Ectodermal cell (in vitro differentiated cells): ENCODE results near the gene ATP2B3.
A peak's percentile ranks its signal among the peaks of the same experiment; 100 is the strongest.
"Not testable (repeated sequence)": the region's sequence is repeated elsewhere in the genome, so short reads cannot be mapped to it uniquely, and the experiment has no call there.

Experiments
- H3K27ac ChIP-seq: 2 replicates; pipeline ENCODE4 v1.7.0; 2013; ENCODE audit warnings: mild to moderate bottlenecking, low read depth, low read length; ENCODE audit not compliant: insufficient read depth, poor library complexity, severe bottlenecking
- H3K27me3 ChIP-seq: 2 replicates; pipeline ENCODE4 v1.7.0; 2013; ENCODE audit warnings: mild to moderate bottlenecking, low read length; ENCODE audit not compliant: insufficient read depth, control insufficient read depth, poor library complexity, severe bottlenecking
- H3K36me3 ChIP-seq: one replicate; pipeline ENCODE4 v1.7.0; 2013; ENCODE audit warnings: low read length; ENCODE audit not compliant: control insufficient read depth, insufficient read depth
- H3K4me1 ChIP-seq: one replicate; pipeline ENCODE4 v1.7.0; 2013; ENCODE audit warnings: low read length; ENCODE audit not compliant: control insufficient read depth, insufficient read depth
- H3K4me3 ChIP-seq: 2 replicates; pipeline ENCODE4 v1.7.0; 2013; ENCODE audit warnings: low read depth, low read length, control low read depth; ENCODE audit not compliant: insufficient read depth
- H3K9me3 ChIP-seq: 2 replicates; pipeline ENCODE4 v1.7.0; 2013; ENCODE audit warnings: mild to moderate bottlenecking, low read length, moderate library complexity; ENCODE audit not compliant: control insufficient read depth
- WGBS, 2 experiments: methylation state at CpG; one replicate each; pipeline ENCODE4 v1.1.7; 2013; ENCODE audit warnings: missing lambda C conversion rate in 2 of 2; 5-methylcytosine and 5-hydroxymethylcytosine counted together

Gene ATP2B3

DNA sequence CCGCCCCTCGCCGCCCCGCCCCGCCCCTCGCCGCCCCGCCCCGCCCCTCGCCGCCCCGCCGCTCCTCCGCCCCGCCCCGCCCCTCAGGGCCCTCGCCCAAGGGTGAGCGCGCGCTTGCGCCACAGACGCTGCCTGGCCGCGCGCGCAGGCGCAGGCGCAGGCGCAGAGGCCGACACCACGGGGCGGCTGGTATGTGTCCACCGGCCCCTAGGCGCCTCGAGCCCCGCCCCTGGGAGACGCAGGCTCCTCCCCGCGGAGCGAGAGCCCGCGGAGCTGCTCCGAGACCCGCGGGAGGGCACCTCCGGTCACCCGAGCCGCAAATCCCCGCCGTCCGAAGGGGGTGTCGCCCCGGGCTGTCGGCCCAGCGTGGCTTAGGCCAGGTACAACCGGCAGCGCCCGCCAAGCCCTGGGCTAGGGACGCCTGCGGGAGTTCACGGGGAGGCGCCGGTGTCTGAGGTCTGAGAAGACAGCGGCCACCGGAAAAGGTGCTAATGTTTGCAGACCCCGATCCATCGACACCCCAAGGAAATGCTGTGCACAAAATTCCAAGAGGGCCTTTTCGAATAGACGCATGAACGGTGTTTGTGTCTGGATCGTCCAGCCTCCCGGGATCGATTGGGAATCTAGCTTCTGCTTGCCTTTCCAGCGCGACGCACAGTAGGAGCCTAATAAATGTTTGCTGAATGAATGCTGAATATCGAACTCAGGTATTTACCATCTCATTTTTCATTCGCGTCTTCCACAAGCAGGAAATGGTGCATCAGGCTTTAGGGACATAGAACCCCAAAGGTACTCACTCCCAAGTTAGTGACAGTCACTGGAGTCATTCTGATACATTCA, 82.0 kb downstream of the ATP2B3 start:
- no peak overlapping the region for H3K27ac ChIP-seq
- WGBS, 2 experiments = 1% methylated on average over 61 to 79 of the region's 79 CpGs

DNA sequence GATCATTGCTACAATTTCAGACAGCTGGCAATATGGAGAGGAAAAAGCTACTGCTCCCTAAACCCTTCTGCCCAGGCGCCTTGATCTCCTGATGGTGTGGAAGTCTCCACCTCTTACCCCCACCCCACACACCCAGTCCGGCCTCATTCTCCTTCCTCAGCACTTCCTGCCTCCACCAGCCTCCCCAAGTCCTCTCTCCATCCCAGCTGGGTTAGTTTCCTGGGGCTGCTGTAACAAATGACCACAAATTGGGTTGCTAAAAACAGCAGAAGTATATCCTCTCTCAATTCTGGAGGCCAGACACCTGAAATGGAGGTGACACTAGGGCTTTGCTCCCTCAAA, 82.6 kb downstream of the ATP2B3 start:
- peak overlapping the region; percentile 64 for H3K4me3 ChIP-seq
- H3K27me3 ChIP-seq = no peaks in the 10 kb centered on the region
- no peaks in the 10 kb centered on the region for H3K36me3 ChIP-seq
- no peaks in the 10 kb centered on the region for H3K4me1 ChIP-seq
- no peaks in the 10 kb centered on the region for H3K9me3 ChIP-seq
- H3K27ac ChIP-seq = no peak overlapping the region
- WGBS, 2 experiments = 19 to 23% methylated on average over 2 of the region's 2 CpGs

More for the DNA sequence above, 82.0 kb downstream of the ATP2B3 start:
- H3K27me3 ChIP-seq = no peaks in the 10 kb centered on the region
- peak overlapping the region; percentile 64 for H3K4me3 ChIP-seq
- H3K36me3 ChIP-seq = no peaks in the 10 kb centered on the region
- H3K9me3 ChIP-seq = no peaks in the 10 kb centered on the region
- no peaks in the 10 kb centered on the region for H3K4me1 ChIP-seq

DNA sequence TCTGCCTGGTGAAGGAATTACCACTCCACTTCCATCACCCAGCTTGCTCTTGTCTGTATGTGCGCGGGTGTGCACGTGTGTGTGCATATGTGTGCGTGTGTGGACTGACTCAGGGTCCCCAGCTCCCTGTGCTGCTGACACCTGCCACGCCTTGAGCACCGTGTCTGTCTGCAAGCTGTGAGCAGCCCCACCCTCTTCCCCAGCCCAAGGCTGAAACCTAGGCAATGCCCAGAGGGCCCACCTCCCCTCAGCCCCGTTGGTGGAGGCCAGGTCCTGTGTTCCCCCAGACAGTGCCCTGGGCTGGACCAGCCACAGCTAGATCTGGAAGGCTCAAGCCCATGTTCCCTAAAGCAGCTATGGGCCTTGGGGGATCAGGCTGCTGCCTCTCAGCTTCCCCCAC, 83.5 kb downstream of the ATP2B3 start:
- Histone ChIP-seq H3K27ac (no peak overlapping the region), H3K4me1 (no peaks in the 10 kb centered on the region), H3K36me3 (no peaks in the 10 kb centered on the region), H3K9me3 (no peaks in the 10 kb centered on the region), H3K4me3 (no peak overlapping the region), H3K27me3 (no peaks in the 10 kb centered on the region)
- 93 to 96% methylated on average over 7 of the region's 7 CpGs for WGBS, 2 experiments

DNA sequence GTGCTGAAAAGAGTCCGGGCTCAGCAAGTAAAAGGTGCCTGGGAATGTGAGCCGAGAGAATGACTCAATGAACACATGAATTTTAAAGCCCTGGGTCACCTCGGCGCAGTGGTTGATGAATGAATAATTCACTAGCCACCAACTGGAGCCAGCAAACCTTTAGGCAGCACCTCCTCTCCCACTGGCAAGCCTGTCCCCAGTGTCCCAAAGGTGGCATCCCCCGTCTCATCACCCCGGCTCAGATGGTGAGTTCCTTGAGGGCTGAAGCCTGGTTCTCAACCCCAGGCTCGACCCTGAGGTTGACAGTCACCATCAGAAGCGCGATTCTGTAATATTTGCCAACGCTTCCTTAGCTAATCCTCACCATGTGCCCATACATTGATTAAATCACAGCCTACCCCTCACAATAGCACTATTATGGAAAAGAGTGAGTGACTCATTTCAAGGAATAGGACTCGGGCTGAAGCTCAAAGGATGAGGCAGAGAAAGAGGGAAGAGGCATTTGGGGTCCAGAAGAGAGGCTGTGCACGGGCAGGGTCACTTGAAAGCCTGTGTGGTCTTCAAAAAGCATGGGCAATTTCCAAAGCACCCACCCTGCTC, 84.2 kb downstream of the ATP2B3 start:
- Histone ChIP-seq H3K4me1 (no peaks in the 10 kb centered on the region), H3K9me3 (no peaks in the 10 kb centered on the region), H3K27me3 (no peaks in the 10 kb centered on the region), H3K4me3 (no peak overlapping the region), H3K27ac (no peak overlapping the region), H3K36me3 (no peaks in the 10 kb centered on the region)
- 91 to 95% methylated on average over 11 to 12 of the region's 12 CpGs for WGBS, 2 experiments

DNA sequence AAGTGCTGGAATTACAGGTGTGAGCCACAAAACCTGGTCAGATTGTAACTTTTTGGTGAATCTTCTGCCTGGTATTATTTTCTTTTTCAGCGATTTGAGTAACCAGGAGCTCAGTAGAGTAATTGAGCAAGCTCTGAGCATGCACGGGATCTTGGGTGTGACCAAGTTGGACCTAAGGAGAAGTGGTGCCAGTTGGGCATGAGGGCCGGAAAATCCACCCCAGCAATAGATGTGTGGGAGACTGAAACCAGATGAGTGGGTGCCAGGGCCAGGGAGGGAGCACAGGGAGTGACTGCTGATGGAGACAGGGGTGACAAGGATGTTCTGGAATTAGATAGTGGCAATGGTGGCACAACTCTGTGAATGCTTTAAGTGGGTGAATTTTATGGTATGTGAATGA, 85.2 kb downstream of the ATP2B3 start:
- WGBS, 2 experiments = 90 to 93% methylated on average over 3 of the region's 3 CpGs

DNA sequence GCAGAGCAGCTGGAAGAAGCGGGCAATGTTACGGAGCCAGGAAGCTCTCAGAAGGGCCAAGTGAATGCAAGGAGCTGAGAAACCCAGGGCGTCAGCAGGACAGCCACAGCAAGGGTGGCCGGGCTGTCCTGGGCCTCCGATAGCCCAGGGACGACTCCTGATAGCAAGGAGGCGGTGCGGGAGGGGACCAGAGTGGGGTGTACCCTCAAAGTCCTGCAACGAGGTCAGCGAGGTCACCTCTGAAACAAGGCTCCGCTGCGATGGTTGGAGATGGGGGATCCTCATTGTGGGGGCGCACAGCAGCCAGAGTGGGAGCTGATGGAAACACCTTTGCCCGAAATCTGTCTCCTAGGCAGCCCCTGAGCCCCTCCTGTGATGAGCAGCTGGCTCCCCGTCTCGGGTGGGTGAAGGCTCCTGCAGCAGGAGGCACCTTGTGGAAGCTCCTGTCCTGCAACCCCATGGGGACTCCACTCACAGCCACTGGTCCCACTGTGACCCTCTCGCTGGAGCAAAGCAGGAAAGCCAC, 85.8 kb downstream of the ATP2B3 start:
- Histone ChIP-seq H3K4me3 (no peak overlapping the region), H3K27ac (no peak overlapping the region), H3K4me1 (no peaks in the 10 kb centered on the region)

More for the DNA sequence above, 85.2 kb downstream of the ATP2B3 start:
- no peak overlapping the region for H3K4me3 ChIP-seq
- H3K27ac ChIP-seq = no peak overlapping the region
- no peaks in the 10 kb centered on the region for H3K4me1 ChIP-seq
- H3K36me3 ChIP-seq = no peaks in the 10 kb centered on the region
- no peaks in the 10 kb centered on the region for H3K27me3 ChIP-seq
- H3K9me3 ChIP-seq = no peaks in the 10 kb centered on the region

DNA sequence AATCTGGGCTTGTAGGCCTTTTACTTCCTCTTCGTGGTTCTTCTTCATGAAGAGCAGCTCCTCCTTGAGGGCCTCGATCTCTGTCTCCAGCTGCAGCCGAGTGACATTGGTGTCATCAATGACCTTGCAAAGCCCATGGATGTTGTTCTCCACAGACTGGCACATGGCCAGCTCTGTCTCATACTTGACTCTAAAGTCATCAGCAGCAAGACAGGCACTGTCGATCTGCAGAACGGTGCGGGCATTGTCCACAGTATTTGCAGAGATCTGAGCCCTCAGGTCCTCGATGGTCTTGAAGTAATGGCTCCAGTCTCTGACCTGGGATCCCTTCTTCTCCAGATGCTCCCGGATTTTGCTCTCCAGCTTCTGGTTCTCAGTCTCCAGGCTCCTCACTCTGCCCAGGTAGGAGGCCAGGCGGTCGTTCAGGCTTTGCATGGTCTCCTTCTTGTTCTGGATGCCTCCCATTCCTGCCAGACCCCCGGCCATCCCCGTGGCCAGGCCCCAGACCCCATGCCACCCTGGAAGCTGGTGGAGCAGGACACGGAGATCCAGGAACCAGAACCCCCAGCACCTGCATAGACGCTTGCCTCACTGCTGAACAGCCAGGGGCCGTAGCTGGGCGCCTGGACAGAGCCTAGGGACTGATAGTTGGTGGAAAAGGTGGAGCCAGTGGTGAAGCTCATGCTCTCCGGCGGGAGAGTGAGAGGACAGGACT, 87.4 kb downstream of the ATP2B3 start:
- WGBS, 2 experiments = 92 to 93% methylated on average over 16 of the region's 18 CpGs
- H3K27ac ChIP-seq, H3K4me1 ChIP-seq, H3K9me3 ChIP-seq, H3K36me3 ChIP-seq, H3K4me3 ChIP-seq: not testable (repeated sequence)
- peaks cover 14% of the 10 kb centered on the region for H3K27me3 ChIP-seq

More for the DNA sequence above, 85.8 kb downstream of the ATP2B3 start:
- Histone ChIP-seq H3K9me3 (no peaks in the 10 kb centered on the region), H3K27me3 (no peaks in the 10 kb centered on the region), H3K36me3 (no peaks in the 10 kb centered on the region)
- 93 to 94% methylated on average over 17 of the region's 17 CpGs for WGBS, 2 experiments

DNA sequence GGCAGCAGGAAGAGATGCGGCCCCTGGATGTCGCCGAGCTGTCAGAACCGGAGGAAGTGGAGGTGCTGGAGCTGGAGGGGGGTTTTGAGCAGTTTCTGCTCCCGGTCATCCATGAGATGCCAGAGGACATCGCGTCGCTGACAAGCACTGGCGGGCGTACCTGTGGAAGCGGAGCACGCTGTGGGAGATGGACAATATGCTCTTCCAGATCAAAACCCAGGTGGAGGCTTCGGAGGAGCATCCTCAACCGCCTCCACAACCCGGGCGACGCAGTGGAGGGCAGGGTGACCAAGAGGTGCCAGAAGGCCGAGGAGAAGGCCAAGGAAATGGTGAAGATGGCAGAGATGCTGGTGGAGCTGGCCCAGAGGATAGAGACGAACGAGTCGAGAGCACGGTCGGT, 89.1 kb downstream of the ATP2B3 start:
- Histone ChIP-seq H3K36me3 (no peaks in the 10 kb centered on the region), H3K27me3 (peaks cover 26% of the 10 kb centered on the region), H3K4me3 (no peak overlapping the region), H3K27ac (no peak overlapping the region), H3K4me1 (no peaks in the 10 kb centered on the region), H3K9me3 (no peaks in the 10 kb centered on the region)
- WGBS, 2 experiments = 85 to 86% methylated on average over 23 of the region's 23 CpGs

DNA sequence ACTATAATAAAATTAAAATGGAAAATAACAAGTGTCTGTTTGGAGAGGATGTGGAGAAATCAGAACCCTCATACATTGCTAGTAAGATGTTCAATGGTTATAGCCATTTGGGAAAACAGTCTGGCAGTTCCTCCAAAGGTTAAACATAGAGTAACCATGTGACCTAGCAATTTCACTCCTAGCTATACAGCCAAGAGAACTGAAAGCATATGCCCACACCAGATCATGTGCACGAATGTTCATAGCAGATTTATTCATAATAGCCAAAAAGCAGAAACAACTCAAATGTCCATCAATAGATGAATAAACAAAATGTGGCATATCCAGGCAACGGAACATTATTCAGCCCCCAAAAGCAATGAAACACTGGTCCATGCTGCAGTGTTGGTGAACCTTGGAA, 90.9 kb downstream of the ATP2B3 start:
- 91 to 100% methylated on average over 2 of the region's 2 CpGs for WGBS, 2 experiments
- Histone ChIP-seq H3K27ac (no peak overlapping the region), H3K27me3 (peaks cover 35% of the 10 kb centered on the region)

DNA sequence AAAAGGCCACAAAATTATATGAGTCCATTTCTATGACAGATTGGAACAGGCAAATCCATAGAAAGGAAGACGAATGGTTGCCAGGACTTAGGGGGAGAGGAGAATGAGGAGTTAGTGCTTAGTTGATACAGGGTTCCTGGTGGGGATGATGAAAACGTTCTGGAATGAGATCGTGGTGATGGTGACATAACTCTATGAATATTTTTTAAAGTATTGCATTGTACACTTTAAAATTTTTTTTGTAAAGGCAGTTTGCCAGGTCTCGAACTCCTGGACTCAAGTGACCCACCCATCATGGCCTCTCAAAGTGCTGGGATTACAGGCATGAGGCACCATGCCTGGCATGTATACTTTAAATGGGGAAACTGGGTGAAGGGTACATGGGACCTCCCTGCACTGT, 91.4 kb downstream of the ATP2B3 start:
- Histone ChIP-seq H3K36me3 (no peaks in the 10 kb centered on the region), H3K4me3 (no peak overlapping the region), H3K27ac (no peak overlapping the region), H3K27me3 (peaks cover 35% of the 10 kb centered on the region), H3K9me3 (no peaks in the 10 kb centered on the region), H3K4me1 (no peaks in the 10 kb centered on the region)
- WGBS, 2 experiments = 76% methylated on average over 3 to 4 of the region's 4 CpGs

More for the DNA sequence above, 90.9 kb downstream of the ATP2B3 start:
- H3K36me3 ChIP-seq = no peaks in the 10 kb centered on the region
- no peaks in the 10 kb centered on the region for H3K9me3 ChIP-seq
- no peak overlapping the region for H3K4me3 ChIP-seq
- no peaks in the 10 kb centered on the region for H3K4me1 ChIP-seq
